Stimulated activated CD4-positive, alpha-beta T cell treated with anti-CD3 and anti-CD28 coated beads, TNF-alpha, amount 100 ng/mL, for 24 hours (primary cell): ENCODE results near the gene MBL2.

Experiments used
- DNase-seq, 3 experiments: peaks; one replicate each; pipeline ENCODE4 v3.0.0-alpha.2; 2020; ENCODE audit warnings: low read depth in 3 of 3

MBL2 gene

DNA sequence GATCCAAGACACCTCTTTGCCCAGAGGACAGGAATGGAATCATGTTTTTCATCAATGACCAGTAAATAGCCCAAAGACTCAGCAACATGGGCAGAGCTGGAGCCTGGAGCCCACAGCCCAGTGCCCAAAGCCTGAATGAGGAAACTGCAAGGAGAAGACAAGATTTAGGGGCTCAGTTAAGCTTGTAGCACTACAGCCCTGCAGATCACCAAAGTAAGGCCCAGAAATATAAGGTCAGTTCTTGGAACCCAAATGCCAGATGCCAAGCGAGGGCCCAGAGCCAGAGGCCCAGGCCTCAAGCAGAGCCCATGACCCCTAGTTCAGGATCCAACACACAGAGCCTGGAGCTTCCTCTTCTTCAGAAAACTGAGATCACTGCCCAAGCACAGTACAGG lies 32.4 kb downstream of the MBL2 start:
- no peak for DNase-seq

DNA sequence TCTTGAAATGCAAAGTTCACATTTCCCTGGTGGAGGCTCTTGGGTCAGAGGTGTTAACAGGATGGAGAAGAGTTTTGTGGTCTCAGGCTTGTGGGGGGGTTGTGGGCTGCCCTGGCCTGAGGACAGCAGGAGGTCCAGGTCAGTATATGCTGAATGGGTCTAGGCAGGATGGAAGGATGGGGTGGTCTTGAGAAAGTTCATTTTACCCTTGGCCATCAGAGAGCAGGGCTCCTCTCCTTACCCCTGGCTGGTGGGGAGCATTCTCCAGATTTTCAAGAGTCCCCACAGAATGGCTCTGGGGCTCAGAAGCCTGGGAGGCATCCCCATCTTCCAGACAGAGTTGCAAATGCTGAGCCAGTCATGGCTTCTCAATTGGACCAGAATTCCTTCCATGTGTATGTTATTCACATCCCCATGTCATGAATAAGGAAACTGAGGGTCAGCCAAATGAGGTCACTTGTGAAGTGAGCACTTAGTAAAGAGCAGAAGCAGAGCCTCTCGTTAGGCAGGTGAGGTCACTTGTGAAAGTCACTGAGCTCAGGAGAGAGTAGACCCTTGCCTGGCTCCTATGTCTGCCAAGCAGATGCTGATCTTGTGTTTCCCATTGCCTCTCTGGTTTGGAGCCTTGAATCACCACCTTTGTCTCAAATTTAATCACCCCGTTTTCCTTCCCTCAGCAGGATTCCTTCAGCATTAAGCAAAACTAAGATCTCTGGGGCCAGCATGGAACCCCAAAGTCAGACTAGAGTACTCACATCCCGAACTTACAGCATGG lies 33.0 kb downstream of the MBL2 start:
- no peak for DNase-seq

DNA sequence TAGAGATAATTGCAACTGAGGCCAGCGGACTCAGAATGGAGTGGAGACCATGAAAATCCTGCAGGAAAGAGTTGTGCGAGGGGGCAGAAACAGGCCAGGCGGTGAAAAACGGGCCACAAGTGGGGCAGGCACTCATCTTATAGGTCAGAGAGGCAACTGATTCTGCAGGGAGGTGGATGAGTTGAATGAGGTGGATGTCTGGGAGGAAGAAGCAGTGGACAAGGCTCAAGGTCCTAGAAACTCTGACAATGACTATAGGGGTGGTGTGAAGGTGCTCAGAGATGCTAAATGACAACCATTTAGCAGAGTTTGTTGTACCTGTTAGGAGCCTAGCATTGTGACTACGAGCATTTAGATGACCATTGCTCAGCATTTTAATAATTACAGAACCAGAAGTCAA lies 33.6 kb downstream of the MBL2 start:
- no peak for DNase-seq

DNA sequence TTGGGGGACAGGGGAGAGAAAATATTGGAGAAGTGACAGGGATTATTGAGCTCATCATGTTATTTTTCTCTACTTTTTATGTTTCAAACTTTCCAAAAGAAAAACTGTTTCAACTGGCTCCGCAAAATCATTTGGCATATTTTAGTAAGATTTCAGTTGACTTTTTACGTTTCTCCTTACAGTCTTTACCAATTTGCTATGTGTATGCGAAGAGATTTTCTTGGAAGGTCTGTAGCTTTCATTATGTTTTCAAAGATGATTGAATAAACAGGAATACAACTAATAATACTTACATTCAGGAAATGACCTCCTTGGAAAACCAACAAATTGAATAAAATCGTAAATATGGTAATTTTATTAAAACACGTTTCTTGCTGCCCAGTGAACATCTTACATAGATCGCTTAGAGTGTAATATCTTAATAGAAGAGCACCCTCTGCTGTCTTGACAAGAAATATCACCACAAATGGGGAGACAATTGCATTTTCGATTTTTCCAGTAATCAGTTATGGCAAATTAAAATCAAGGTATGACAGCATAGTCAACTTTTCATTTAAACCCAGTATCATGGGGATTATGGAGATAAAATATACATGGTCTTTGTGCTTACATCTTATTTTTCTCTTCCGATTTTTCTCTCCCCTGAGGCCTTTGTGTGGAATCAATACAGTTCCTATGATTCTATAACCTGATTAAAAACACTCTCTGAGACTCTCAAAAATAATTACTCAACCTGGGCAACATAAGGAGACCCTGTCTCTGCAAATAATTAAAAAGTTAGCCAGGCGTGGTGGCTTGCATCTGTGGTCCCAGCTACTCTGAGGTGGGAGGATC lies 43.1 kb downstream of the MBL2 start:
- DNase-seq, result no peak

DNA sequence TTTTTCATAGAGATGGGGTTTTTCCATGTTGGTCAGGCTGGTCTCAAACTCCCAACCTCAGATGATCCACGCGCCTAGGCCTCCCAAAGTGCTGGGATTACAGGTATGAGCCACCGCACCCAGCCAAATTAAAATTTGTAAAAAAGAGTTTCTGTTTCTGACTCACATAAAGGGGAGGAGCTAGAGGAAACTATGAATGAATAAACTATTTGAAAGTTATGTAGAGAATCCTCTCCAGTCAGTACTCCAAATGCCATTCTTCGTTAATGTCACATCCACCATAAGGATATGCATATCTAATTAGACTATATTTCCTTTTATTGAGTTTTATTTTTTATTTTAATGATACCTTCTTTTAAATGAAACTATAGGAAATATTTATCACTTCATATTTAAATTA lies 52.6 kb downstream of the MBL2 start:
- no peak for DNase-seq
